HFF-Myc (cell line): Measurements from ENCODE around the gene PPP1R8.
A peak's percentile ranks its signal among the peaks of the same experiment; 100 is the strongest.

Source experiments
- DNase-seq: peaks from one replicate; pipeline ENCODE4 v3.0.0-alpha.2; 2011; ENCODE audit warnings: low read depth; ENCODE audit errors: extremely low read depth
- H3K4me3 ChIP-seq: replicated peaks from 2 replicates; pipeline ENCODE4 v1.5.1; 2011; ENCODE audit warnings: low read depth, mild to moderate bottlenecking, control low read depth, low read length
- CTCF ChIP-seq: IDR thresholded peaks from 2 replicates; pipeline ENCODE4 v1.5.1; 2012; ENCODE audit warnings: mild to moderate bottlenecking, low read depth, low read length, control low read depth; ENCODE audit errors: missing control alignments

PPP1R8 gene

GRCh38 chr1:27858072-27858948 lies 27.7 kb downstream of the PPP1R8 start:
- no peak overlapping the region for H3K4me3 ChIP-seq
- peak; percentile 69 for DNase-seq

GRCh38 chr1:27858949-27859576 lies 28.5 kb downstream of the PPP1R8 start:
- no peak overlapping the region for H3K4me3 ChIP-seq
- TF ChIP-seq CTCF, result no peak
- no peak for DNase-seq

More at GRCh38 chr1:27858072-27858948, 27.7 kb downstream of the PPP1R8 start:
- TF ChIP-seq CTCF, result peak; percentile 98

- no peak overlapping the region for H3K4me3 ChIP-seq
- no peak for TF ChIP-seq CTCF
- no peak for DNase-seq
These were observed 30.9 kb downstream of the PPP1R8 start for GRCh38 chr1:27861436-27861835.

- no peak for TF ChIP-seq CTCF
- H3K4me3 ChIP-seq, result no peak overlapping the region
- no peak for DNase-seq
These were observed 31.4 kb downstream of the PPP1R8 start for GRCh38 chr1:27862004-27862403.

- no peak for TF ChIP-seq CTCF
- H3K4me3 ChIP-seq, result no peak overlapping the region
- DNase-seq, result peak; percentile 87
These were observed 32.3 kb downstream of the PPP1R8 start for GRCh38 chr1:27862671-27863537.

- TF ChIP-seq CTCF, result no peak
- no peak for DNase-seq
- H3K4me3 ChIP-seq, result no peak overlapping the region
These were observed 32.9 kb downstream of the PPP1R8 start for GRCh38 chr1:27863538-27863915.
